Upper lobe of left lung (tissue), 4 donors: ENCODE data around the gene CAPRIN1.

Experiments
- CTCF ChIP-seq, 6 experiments: fragments of 450-650 bp in 4 of 6; fragments of 200-600 bp in 2 of 6; sonication (generic) in 2 of 6; IDR thresholded peaks; one replicate each; pipeline ENCODE4 v1.5.1; 2016 to 2019; ENCODE audit warnings: antibody characterized with exemption in 6 of 6
- EP300 ChIP-seq, 4 donors: sonication (generic); formaldehyde crosslinking; IDR thresholded peaks; one replicate each; pipeline ENCODE4 v1.5.1; 2017; ENCODE audit warnings: antibody characterized with exemption in 4 of 4, control low read depth in 2 of 4
- POLR2A ChIP-seq, 4 donors: fragments of 450-650 bp; IDR thresholded peaks; one replicate each; pipeline ENCODE4 v1.5.1; 2016 to 2017; ENCODE audit warnings: antibody characterized with exemption in 4 of 4, mild to moderate bottlenecking in 2 of 4
- POLR2AphosphoS5 ChIP-seq, 2 donors: sonication (generic); formaldehyde crosslinking; IDR thresholded peaks; one replicate each; pipeline ENCODE4 v1.5.1; 2017; ENCODE audit warnings: antibody characterized with exemption in 2 of 2

- TF ChIP-seq POLR2A (IDR thresholded peaks at IDR 0.05) (no peak), CTCF (IDR thresholded peaks at IDR 0.05) (no peak), POLR2AphosphoS5 (IDR thresholded peaks at IDR 0.05) (no peak), EP300 (IDR thresholded peaks at IDR 0.05) (no peak)
Observed at GRCh38 chr11:34012734-34013133, 38.8 kb upstream of the CAPRIN1 start.
